Retinal pigment epithelial cell (primary cell): ENCODE results near the gene DUS4L.
"Not testable (repeated sequence)": the region's sequence is repeated elsewhere in the genome, so short reads cannot be mapped to it uniquely, and the experiment has no call there.

ENCODE experiments used
- DNase-seq: peaks from one replicate; pipeline ENCODE4 v3.0.0-alpha.2; 2010; ENCODE audit warnings: low read depth
- H3K4me3 ChIP-seq: 2 replicates; pipeline ENCODE4 v1.5.1; 2011; ENCODE audit warnings: mild to moderate bottlenecking, low read length, control low read depth, moderate library complexity
- CTCF ChIP-seq: conservative IDR thresholded peaks from 2 replicates; pipeline ENCODE4 v1.5.1; 2011; ENCODE audit warnings: low read depth, low read length, control low read depth, inconsistent platforms

DUS4L gene

GRCh38 chr7:107563775-107564552 is at the start of gene DUS4L, which contains the start of gene COG5:
DUS4L (plus strand) TSS chr7:107563971; CDS start chr7:107567071, 3,100 bp downstream.
COG5 (minus strand) TSS chr7:107563920; CDS start chr7:107563896, 24 bp downstream.
- TF ChIP-seq CTCF: no peak
- DNase-seq: peak; percentile 38
- peak within 1 kb of the TSS; percentile 92 for H3K4me3 ChIP-seq

- DNase-seq: no peak
- no peak overlapping the region for H3K4me3 ChIP-seq
- no peak for TF ChIP-seq CTCF
Observed at GRCh38 chr7:107526672-107527071, 37.1 kb upstream of the DUS4L start.

GRCh38 chr7:107527196-107527595 is 36.6 kb upstream of the DUS4L start:
- H3K4me3 ChIP-seq: no peak overlapping the region
- no peak for DNase-seq
- TF ChIP-seq CTCF: no peak

GRCh38 chr7:107528461-107528860 is 35.3 kb upstream of the DUS4L start:
- DNase-seq: no peak
- no peak for TF ChIP-seq CTCF
- no peak overlapping the region for H3K4me3 ChIP-seq

- DNase-seq: no peak
- no peak overlapping the region for H3K4me3 ChIP-seq
- no peak for TF ChIP-seq CTCF
Observed at GRCh38 chr7:107530751-107531150, 33.0 kb upstream of the DUS4L start.

GRCh38 chr7:107534139-107534538 is 29.6 kb upstream of the DUS4L start:
- TF ChIP-seq CTCF: no peak
- no peak for DNase-seq
- no peak overlapping the region for H3K4me3 ChIP-seq

GRCh38 chr7:107537228-107537627 is 26.5 kb upstream of the DUS4L start:
- not testable (repeated sequence) for H3K4me3 ChIP-seq, DNase-seq
